ENCODE measurements around the gene CLEC2L. TPM values are rescaled to one million over a fixed set of nuclear protein-coding genes. Genes with fewer than 3 reads are reported as not detected.

CLEC2L gene
- total and polyA plus RNA-seq, 2 of the 13 experiments (the other 11 are each of a cell fraction or from before 2014, with no cell fraction given), result 0.20 to 0.25 TPM

- in situ Hi-C loops (cut with HindIII; ENCODE audit: extremely low pct_ligation_motif_present, low pct_unique_long_range_greater_than_20kb) (no loop called here), intact Hi-C loops (cut with micrococcal nuclease; ENCODE audit: unreplicated experiment) (no loop called here)
- no peak for FAIRE-seq
Observed at GRCh38 chr7:139568346-139568675, 44.8 kb downstream of the CLEC2L start.

More at GRCh38 chr7:139568346-139568675, 44.8 kb downstream of the CLEC2L start:
- Histone ChIP-seq H3K4me3 (replicated peaks in 1 of 3; ENCODE audit: insufficient read depth in 1 of 3, low read depth in 2 of 3, low read length in 3 of 3) (no peak overlapping the region), H3K4me1 (ENCODE audit: insufficient read depth, low read length) (peaks cover 38% of the 10 kb centered on the region), H3K36me3 (replicated peaks in 1 of 2; ENCODE audit: control insufficient read depth in 1 of 2, insufficient read depth in 2 of 2, low read length in 2 of 2) (peaks cover 3 to 14% of the 10 kb centered on the region in 2 experiments; a peak in 4 of 5 replicates), H2AFZ (ENCODE audit: low read length) (no peak overlapping the region), H4K20me1 (ENCODE audit: insufficient read depth, low read length) (peaks cover 3% of the 10 kb centered on the region; the same call in 1 of the 2 replicates), H3K79me2 (ENCODE audit: insufficient read depth, low read length) (no peaks in the 10 kb centered on the region), H3K9me3 (ENCODE audit: low read length) (no peaks in the 10 kb centered on the region), H3K9ac (ENCODE audit: insufficient read depth, low read depth, low read length) (no peak overlapping the region), H3K27me3 (ENCODE audit: control insufficient read depth in 1 of 2, insufficient read depth in 2 of 2, low read length in 2 of 2) (no peaks in the 10 kb centered on the region), H3K27ac (ENCODE audit: extremely low read length, insufficient read depth, low read length) (no peak overlapping the region), H3K4me2 (ENCODE audit: low read depth, low read length) (no peak overlapping the region)
- ATAC-seq (no peak), DNase-seq (ENCODE audit: low spot score) (no peak)
- TF ChIP-seq ZNF710 (CRISPR knock-in tag; IDR thresholded peaks at IDR 0.05; ENCODE audit: borderline replicate concordance) (no peak), MTA3 (CRISPR knock-in tag; IDR thresholded peaks at IDR 0.05) (no peak), ZNF660 (CRISPR knock-in tag; IDR thresholded peaks at IDR 0.05; ENCODE audit: borderline replicate concordance, low read depth) (no peak), GLMP (CRISPR knock-in tag; IDR thresholded peaks at IDR 0.05; ENCODE audit: borderline replicate concordance) (no peak), ZNF441 (CRISPR knock-in tag; IDR thresholded peaks at IDR 0.05; ENCODE audit: borderline replicate concordance) (no peak), GATA4 (IDR thresholded peaks at IDR 0.05; ENCODE audit: borderline replicate concordance, low read depth) (no peak), MEF2D (CRISPR knock-in tag; IDR thresholded peaks at IDR 0.05) (no peak), HOXA3 (CRISPR knock-in tag; IDR thresholded peaks at IDR 0.05) (no peak), ZNF430 (CRISPR knock-in tag; IDR thresholded peaks at IDR 0.05) (no peak), ZNF550 (CRISPR knock-in tag; IDR thresholded peaks at IDR 0.05; ENCODE audit: borderline replicate concordance) (no peak), CERS6 (CRISPR knock-in tag; IDR thresholded peaks at IDR 0.05) (no peak), MAZ (IDR thresholded peaks at IDR 0.05; ENCODE audit: borderline replicate concordance, low read depth, low read length) (no peak), MAZ (CRISPR knock-in tag; IDR thresholded peaks at IDR 0.05; ENCODE audit: low read depth) (no peak), RBFOX2 (IDR thresholded peaks at IDR 0.05; ENCODE audit: low read depth, low read length) (no peak)
- WGBS (ENCODE audit: low lambda C conversion rate), result 95% methylated on average over 6 of the region's 6 CpGs
- BruUV-seq (replicated peaks), result no TSS peak
- POLR2A ChIA-PET, result no interaction called here
- CTCF ChIA-PET (ENCODE audit: low intra/inter-chr PET ratio, low total read pairs), result no interaction called here

Measured in HepG2 (cell line).